HepG2 (cell line): ENCODE results near the gene ANXA11. TPM values are rescaled to one million over a fixed set of nuclear protein-coding genes. Genes with fewer than 3 reads are reported as not detected.
"Not testable (repeated sequence)": the region's sequence is repeated elsewhere in the genome, so short reads cannot be mapped to it uniquely, and the experiment has no call there.

Experiments
- ATAC-seq: fragments of 200-7000 bp; cut with Tn5 transposase; 3 replicates; pipeline ENCODE4 v1.9.1; 2020; ENCODE audit warnings: mild to moderate bottlenecking, moderate library complexity
- BruUV-seq: library from RNA; stranded (reverse); fragments of 400-500 nt; replicated peaks from 2 replicates; lab custom pipeline; 2021; lab: Mats Ljungman, UMichigan
- CTCF ChIA-PET: fragments of 300-600 bp; formaldehyde crosslinking; extraction: SDS; loops from one replicate; lab custom pipeline; 2021; ENCODE audit warnings: low total read pairs, inconsistent platforms, low intra/inter-chr PET ratio; lab: Yijun Ruan, JAX
- POLR2A ChIA-PET: fragments of 350-600 bp; sonication (Branson Sonifier 250); formaldehyde crosslinking; loops from one replicate; lab custom pipeline; 2020; ENCODE audit warnings: antibody characterized with exemption, inconsistent platforms; lab: Yijun Ruan, JAX
- DNase-seq: peaks from one replicate; pipeline ENCODE4 v3.0.0-alpha.2; 2015; ENCODE audit warnings: low spot score
- FAIRE-seq: peaks from 3 replicates; lab custom pipeline; 2011; peaks lifted over from hg19 to GRCh38; lab: Jason Lieb, UNC
- H2AFZ ChIP-seq: one replicate; pipeline ENCODE4 v1.6.1; 2011; ENCODE audit warnings: low read length, inconsistent platforms
- H3K27ac ChIP-seq: fragments of 300-600 bp; 3 replicates; pipeline ENCODE4 v1.8.0; 2011; ENCODE audit warnings: mixed run types, mild to moderate bottlenecking, mixed read lengths, low read length, inconsistent platforms; ENCODE audit not compliant: insufficient read depth; ENCODE audit errors: extremely low read length
- H3K27me3 ChIP-seq, 2 experiments: fragments of 200-600 bp in 1 of 2; 2 replicates in 1 of 2; 3 replicates in 1 of 2; pipeline versions ENCODE4 v1.6.0 to v1.8.0; 2011; ENCODE audit warnings: low read length in 2 of 2, mild to moderate bottlenecking in 2 of 2, moderate library complexity in 2 of 2, inconsistent platforms in 1 of 2; ENCODE audit not compliant: insufficient read depth in 2 of 2, control insufficient read depth in 1 of 2
- H3K36me3 ChIP-seq, 2 experiments: fragments of 200-600 bp in 1 of 2; replicated peaks in 1 of 2; 2 replicates in 1 of 2; 3 replicates in 1 of 2; pipeline versions ENCODE4 v1.5.1 to v1.8.0; 2011; ENCODE audit warnings: low read length in 2 of 2, inconsistent platforms in 1 of 2; ENCODE audit not compliant: insufficient read depth in 2 of 2, control insufficient read depth in 1 of 2
- H3K4me1 ChIP-seq: 2 replicates; pipeline ENCODE4 v1.5.1; 2012; ENCODE audit warnings: low read length, inconsistent platforms; ENCODE audit not compliant: insufficient read depth
- H3K4me2 ChIP-seq: 2 replicates; pipeline ENCODE4 v1.6.0; 2011; ENCODE audit warnings: low read depth, low read length, inconsistent platforms
- H3K4me3 ChIP-seq, 3 experiments: fragments of 200-600 bp in 1 of 3; sonication (generic), shearing (Covaris generic) in 1 of 3; replicated peaks in 1 of 3; 2 replicates each; pipeline ENCODE4 v1.5.1; 2011 to 2016; ENCODE audit warnings: low read length in 3 of 3, inconsistent platforms in 2 of 3, low read depth in 2 of 3, mild to moderate bottlenecking in 2 of 3, control low read depth in 1 of 3, mixed read lengths in 1 of 3; ENCODE audit not compliant: insufficient read depth in 1 of 3
- H3K79me2 ChIP-seq: one replicate; pipeline ENCODE4 v1.6.1; 2011; ENCODE audit warnings: low read length, inconsistent platforms; ENCODE audit not compliant: insufficient read depth
- H3K9ac ChIP-seq: 2 replicates; pipeline ENCODE4 v1.6.0; 2011; ENCODE audit warnings: mild to moderate bottlenecking, low read depth, low read length, inconsistent platforms; ENCODE audit not compliant: insufficient read depth
- H3K9me3 ChIP-seq: 2 replicates; pipeline ENCODE4 v1.5.1; 2012; ENCODE audit warnings: mild to moderate bottlenecking, low read length
- H4K20me1 ChIP-seq: 2 replicates; pipeline ENCODE4 v1.6.0; 2011; ENCODE audit warnings: inconsistent platforms, mild to moderate bottlenecking, low read length, moderate library complexity; ENCODE audit not compliant: insufficient read depth
- MAFG ChIP-seq: sonication (generic); formaldehyde crosslinking; IDR thresholded peaks from 2 replicates; pipeline ENCODE4 v1.5.1; 2020; ENCODE audit warnings: mild to moderate bottlenecking, missing genetic modification reagents
- NCOA2 ChIP-seq: sonication (generic); formaldehyde crosslinking; IDR thresholded peaks from 2 replicates; pipeline ENCODE4 v1.8.0; 2022; ENCODE audit warnings: inconsistent platforms
- NFKB2 ChIP-seq: sonication (generic); formaldehyde crosslinking; IDR thresholded peaks from 2 replicates; pipeline ENCODE4 v1.4.0; 2020; ENCODE audit warnings: missing genetic modification reagents, borderline replicate concordance
- RORA ChIP-seq: sonication (generic); formaldehyde crosslinking; IDR thresholded peaks from 2 replicates; pipeline ENCODE4 v1.5.0; 2020; ENCODE audit warnings: mild to moderate bottlenecking, missing genetic modification reagents, moderate library complexity
- SP140L ChIP-seq: sonication (generic); formaldehyde crosslinking; IDR thresholded peaks from 2 replicates; pipeline ENCODE4 v1.4.0; 2020; ENCODE audit warnings: missing genetic modification reagents, borderline replicate concordance
- ZNF501 ChIP-seq: sonication (generic); formaldehyde crosslinking; IDR thresholded peaks from 2 replicates; pipeline ENCODE4 v1.5.1; 2020; ENCODE audit warnings: mild to moderate bottlenecking, moderate library complexity, missing genetic modification reagents
- ZNF605 ChIP-seq: sonication (generic); formaldehyde crosslinking; IDR thresholded peaks from 2 replicates; pipeline ENCODE4 v1.8.0; 2022; ENCODE audit warnings: mild to moderate bottlenecking, missing genetic modification reagents
- ZSCAN22 ChIP-seq: sonication (generic); formaldehyde crosslinking; IDR thresholded peaks from 2 replicates; pipeline ENCODE4 v1.4.0; 2020; ENCODE audit warnings: mild to moderate bottlenecking, missing genetic modification reagents
- WGBS: methylation state at CpG from one replicate; pipeline ENCODE4 v1.1.6; 2017; ENCODE audit warnings: low lambda C conversion rate; 5-methylcytosine and 5-hydroxymethylcytosine counted together
- in situ Hi-C: cut with HindIII; loops from 2 replicates; pipeline ENCODE4 v1.10.0; 2017; ENCODE audit warnings: low pct_unique_long_range_greater_than_20kb; ENCODE audit not compliant: extremely low pct_ligation_motif_present
- intact Hi-C: fragments of 100-400 bp; cut with micrococcal nuclease; formaldehyde crosslinking; loops from one replicate; pipeline ENCODE4 v1.10.0; 2022; ENCODE audit not compliant: unreplicated experiment
- polyA plus RNA-seq, 8 experiments: library from polyadenylated mRNA; depleted of rRNA in 3 of 8; stranded (reverse) in 7 of 8; unstranded in 1 of 8; fragments of >200 nt; fragmentation: Illumina TruSeq in 4 of 8; extraction: Trizol in 4 of 8; gene quantifications; 2 replicates each; pipeline versions ENCODE4 v1.2.1 to v1.2.3, GENCODE V29; 2011 to 2016; ENCODE audit warnings: low read depth in 4 of 8, missing spikeins in 1 of 8, mixed read lengths in 1 of 8; ENCODE audit not compliant: insufficient read depth in 1 of 8
- total RNA-seq, 5 experiments: library from RNA; depleted of rRNA; stranded (reverse); fragments of >200 nt; fragmentation: Illumina TruSeq; extraction: Trizol; gene quantifications; 2 replicates each; pipeline ENCODE4 v1.2.3, GENCODE V29; 2016; ENCODE audit warnings: low read depth in 1 of 5
- TF ChIP-seq, protein P1 (sequence below): sonication (generic); formaldehyde crosslinking; IDR thresholded peaks from 2 replicates; pipeline ENCODE4 v1.9.0; 2021; ENCODE audit warnings: missing genetic modification reagents, borderline replicate concordance
- TF ChIP-seq, protein P2 (sequence below), 2 experiments: sonication (generic) in 1 of 2; formaldehyde crosslinking in 1 of 2; IDR thresholded peaks; 2 replicates each; pipeline versions ENCODE4 v1.6.1 to v1.9.0; 2014 to 2022; ENCODE audit warnings: antibody characterized with exemption in 1 of 2, borderline replicate concordance in 1 of 2, inconsistent platforms in 1 of 2, low read depth in 1 of 2, missing genetic modification reagents in 1 of 2

ANXA11 gene
- total and polyA plus RNA-seq, 2 of the 13 experiments (the other 11 are each of a cell fraction or from before 2014, with no cell fraction given): 30.6 to 51.5 TPM

DNA sequence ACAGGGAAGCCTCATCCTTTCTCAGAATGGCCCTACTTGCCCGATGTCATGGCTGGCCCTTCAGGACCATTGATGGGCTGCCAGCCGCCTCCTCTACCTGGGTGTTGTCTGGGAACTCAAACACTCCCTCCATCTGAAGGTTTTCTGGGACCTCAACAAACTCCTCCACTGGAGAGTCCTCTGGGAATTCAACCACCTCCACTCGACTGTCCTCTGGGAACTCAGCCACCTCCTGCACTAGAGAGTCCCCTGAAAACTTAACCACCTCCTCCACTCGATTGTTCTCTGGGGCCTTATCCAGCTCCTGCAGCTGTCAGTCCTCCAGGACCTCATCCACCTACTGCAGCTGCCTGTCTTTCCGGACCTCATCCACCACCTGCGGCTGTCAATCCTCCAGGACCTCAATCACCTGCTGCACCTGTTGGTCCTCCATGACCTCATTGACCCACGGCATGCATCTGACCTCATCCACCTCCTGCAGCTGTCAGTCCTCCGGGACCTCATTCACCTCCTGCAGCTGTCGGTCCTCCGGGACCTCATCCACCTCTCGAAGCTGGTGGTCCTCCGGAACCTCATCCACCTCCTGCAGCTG is 47.1 kb upstream of the ANXA11 start:
- CTCF ChIA-PET: no interaction called here
- no peak for DNase-seq
- Histone ChIP-seq H3K36me3 (no peaks in the 10 kb centered on the region), H3K79me2 (no peaks in the 10 kb centered on the region), H2AFZ (no peak overlapping the region), H3K4me2 (no peak overlapping the region)
- BruUV-seq: no TSS peak
- TF ChIP-seq NFKB2 (CRISPR knock-in tag) (no peak), ZNF501 (CRISPR knock-in tag) (no peak), MAFG (no peak), ZNF605 (CRISPR knock-in tag) (no peak), NCOA2 (CRISPR knock-in tag) (no peak), ZSCAN22 (CRISPR knock-in tag) (no peak), SP140L (no peak), RORA (no peak)
- TF ChIP-seq, protein P1, sequence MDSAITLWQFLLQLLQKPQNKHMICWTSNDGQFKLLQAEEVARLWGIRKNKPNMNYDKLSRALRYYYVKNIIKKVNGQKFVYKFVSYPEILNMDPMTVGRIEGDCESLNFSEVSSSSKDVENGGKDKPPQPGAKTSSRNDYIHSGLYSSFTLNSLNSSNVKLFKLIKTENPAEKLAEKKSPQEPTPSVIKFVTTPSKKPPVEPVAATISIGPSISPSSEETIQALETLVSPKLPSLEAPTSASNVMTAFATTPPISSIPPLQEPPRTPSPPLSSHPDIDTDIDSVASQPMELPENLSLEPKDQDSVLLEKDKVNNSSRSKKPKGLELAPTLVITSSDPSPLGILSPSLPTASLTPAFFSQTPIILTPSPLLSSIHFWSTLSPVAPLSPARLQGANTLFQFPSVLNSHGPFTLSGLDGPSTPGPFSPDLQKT: no peak
- TF ChIP-seq, protein P2, sequence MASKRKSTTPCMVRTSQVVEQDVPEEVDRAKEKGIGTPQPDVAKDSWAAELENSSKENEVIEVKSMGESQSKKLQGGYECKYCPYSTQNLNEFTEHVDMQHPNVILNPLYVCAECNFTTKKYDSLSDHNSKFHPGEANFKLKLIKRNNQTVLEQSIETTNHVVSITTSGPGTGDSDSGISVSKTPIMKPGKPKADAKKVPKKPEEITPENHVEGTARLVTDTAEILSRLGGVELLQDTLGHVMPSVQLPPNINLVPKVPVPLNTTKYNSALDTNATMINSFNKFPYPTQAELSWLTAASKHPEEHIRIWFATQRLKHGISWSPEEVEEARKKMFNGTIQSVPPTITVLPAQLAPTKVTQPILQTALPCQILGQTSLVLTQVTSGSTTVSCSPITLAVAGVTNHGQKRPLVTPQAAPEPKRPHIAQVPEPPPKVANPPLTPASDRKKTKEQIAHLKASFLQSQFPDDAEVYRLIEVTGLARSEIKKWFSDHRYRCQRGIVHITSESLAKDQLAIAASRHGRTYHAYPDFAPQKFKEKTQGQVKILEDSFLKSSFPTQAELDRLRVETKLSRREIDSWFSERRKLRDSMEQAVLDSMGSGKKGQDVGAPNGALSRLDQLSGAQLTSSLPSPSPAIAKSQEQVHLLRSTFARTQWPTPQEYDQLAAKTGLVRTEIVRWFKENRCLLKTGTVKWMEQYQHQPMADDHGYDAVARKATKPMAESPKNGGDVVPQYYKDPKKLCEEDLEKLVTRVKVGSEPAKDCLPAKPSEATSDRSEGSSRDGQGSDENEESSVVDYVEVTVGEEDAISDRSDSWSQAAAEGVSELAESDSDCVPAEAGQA (IDR thresholded peaks at IDR 0.05; ENCODE audit: low read depth): no peak
- TF ChIP-seq, protein P2 (CRISPR knock-in tag; IDR thresholded peaks at IDR 0.05; ENCODE audit: borderline replicate concordance): no peak
- TF ChIP-seq, all 625 proteins: peak for 0
- Histone ChIP-seq H3K4me3 (no peak overlapping the region), H3K9me3 (no peaks in the 10 kb centered on the region), H3K4me1 (no peaks in the 10 kb centered on the region), H3K27me3 (peaks cover 0 to 13% of the 10 kb centered on the region in 2 experiments; a peak in 4 of 5 replicates), H3K9ac (no peak overlapping the region), H4K20me1 (no peaks in the 10 kb centered on the region), H3K27ac (no peak overlapping the region)
- WGBS: 28% methylated on average over 12 of the region's 12 CpGs
- FAIRE-seq (no peak), ATAC-seq (no peak)
- intact Hi-C loops: no loop called here
- in situ Hi-C loops: loop anchor here (25.0 kb wide), 1 partner anchor 260 kb away; no protein-coding TSS in a partner anchor
- POLR2A ChIA-PET: no interaction called here

DNA sequence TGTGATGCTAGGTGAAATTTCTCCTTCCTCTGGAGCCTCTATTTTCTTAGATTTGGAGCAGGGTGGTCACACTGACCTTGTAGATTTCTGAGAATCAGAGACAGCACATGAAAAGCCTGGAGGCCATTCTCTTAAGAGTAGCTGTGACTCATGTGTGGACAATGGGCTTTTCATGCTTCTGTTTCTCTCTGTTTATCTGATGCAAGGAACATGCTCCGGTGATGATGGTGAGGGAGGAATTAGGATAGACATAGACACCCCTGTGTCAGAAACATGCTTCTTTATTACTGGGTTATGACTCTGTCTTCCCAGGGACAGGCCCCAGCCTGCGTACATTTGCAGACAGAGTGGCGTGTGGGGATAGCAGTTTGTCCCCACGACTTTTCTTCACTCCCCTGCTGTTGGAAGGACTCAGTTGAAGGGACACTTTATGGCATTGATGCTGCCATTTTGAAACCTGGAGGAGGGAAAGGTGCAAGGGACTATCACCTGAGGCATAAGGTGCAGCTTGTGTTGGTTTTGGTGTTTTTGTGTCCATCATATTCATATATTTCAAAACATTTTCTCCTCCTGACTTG is 46.5 kb upstream of the ANXA11 start:
- POLR2A ChIA-PET, FAIRE-seq, intact Hi-C loops, CTCF ChIA-PET, H3K4me2 ChIP-seq, BruUV-seq, H3K9ac ChIP-seq, H3K79me2 ChIP-seq, H2AFZ ChIP-seq, H3K4me3 ChIP-seq, H4K20me1 ChIP-seq, ATAC-seq, H3K4me1 ChIP-seq, H3K36me3 ChIP-seq, H3K27ac ChIP-seq, DNase-seq, H3K9me3 ChIP-seq: not testable (repeated sequence)
- H3K27me3 ChIP-seq: peaks cover 0 to 13% of the 10 kb centered on the region in 2 experiments; a peak in 4 of 5 replicates
- 51% methylated on average over 3 of the region's 4 CpGs for WGBS
- in situ Hi-C loops: loop anchor here (25.0 kb wide), 1 partner anchor 261 kb away; no protein-coding TSS in a partner anchor
